Sigmoid colon (tissue), 7 donors: ENCODE measurements around the gene TMEM51. TPM values are rescaled to one million over a fixed set of nuclear protein-coding genes. Genes with fewer than 3 reads are reported as not detected.

ENCODE experiments used
- DNase-seq: peaks from one replicate; pipeline ENCODE4 v3.0.0-alpha.2; 2019
- H3K27ac ChIP-seq, 4 donors: fragments of 200-600 bp; sonication (generic); one replicate each; pipeline ENCODE4 v1.5.1; 2016 to 2019; ENCODE audit warnings: mild to moderate bottlenecking in 1 of 4
- H3K27me3 ChIP-seq, 3 donors: fragments of 200-600 bp; sonication (generic); one replicate each; pipeline ENCODE4 v1.5.1; 2019; ENCODE audit warnings: mild to moderate bottlenecking in 1 of 3
- H3K36me3 ChIP-seq, 4 donors: fragments of 200-600 bp; sonication (generic); one replicate each; pipeline ENCODE4 v1.5.1; 2016 to 2019
- H3K4me1 ChIP-seq, 4 donors: fragments of 200-600 bp; sonication (generic); one replicate each; pipeline ENCODE4 v1.5.1; 2017 to 2019
- H3K4me3 ChIP-seq, 4 donors: fragments of 200-600 bp; sonication (generic); one replicate each; pipeline ENCODE4 v1.5.1; 2017 to 2019; ENCODE audit warnings: mild to moderate bottlenecking in 2 of 4, moderate library complexity in 1 of 4
- H3K9me3 ChIP-seq, 4 donors: fragments of 200-600 bp in 3 of 4; sonication (generic) in 3 of 4; one replicate each; pipeline versions ENCODE4 v1.5.1 to v1.6.1; 2013 to 2019
- CTCF ChIP-seq, 4 experiments: fragments of 450-650 bp in 3 of 4; fragments of 200-600 bp in 1 of 4; IDR thresholded peaks; one replicate each; pipeline ENCODE4 v1.5.1; 2016 to 2019; ENCODE audit warnings: antibody characterized with exemption in 4 of 4, mild to moderate bottlenecking in 3 of 4, moderate library complexity in 2 of 4
- EP300 ChIP-seq, 4 donors: sonication (generic); formaldehyde crosslinking; IDR thresholded peaks; one replicate each; pipeline ENCODE4 v1.6.1; 2017; ENCODE audit warnings: antibody characterized with exemption in 4 of 4
- POLR2A ChIP-seq, 2 donors: fragments of 450-650 bp; IDR thresholded peaks; one replicate each; pipeline ENCODE4 v1.6.1; 2016; ENCODE audit warnings: antibody characterized with exemption in 2 of 2, mild to moderate bottlenecking in 2 of 2, moderate library complexity in 2 of 2
- POLR2AphosphoS5 ChIP-seq, 4 donors: sonication (generic); formaldehyde crosslinking; IDR thresholded peaks; one replicate each; pipeline ENCODE4 v1.6.1; 2017; ENCODE audit warnings: antibody characterized with exemption in 4 of 4
- WGBS, 2 donors: extraction: QIAGEN DNeasy Blood & Tissue Kit; methylation state at CpG; one replicate each; pipeline ENCODE4 v1.1.7; 2013; 5-methylcytosine and 5-hydroxymethylcytosine counted together
- intact Hi-C: fragments of 100-400 bp; cut with DNase I; formaldehyde crosslinking; loops from one replicate; pipeline ENCODE4 v1.15.1; 2023
- polyA plus RNA-seq, 3 donors: library from polyadenylated mRNA; stranded (reverse); fragments of 200-250 nt; gene quantifications; one replicate each; pipeline ENCODE4 v1.2.3, GENCODE V29; 2013
- total RNA-seq, 4 donors: library from RNA; depleted of rRNA; stranded (reverse); fragments of >200 nt; gene quantifications; one replicate each; pipeline ENCODE4 v1.1.0, GENCODE V29; 2016
- donor health status: healthy with polysubstance abuse.
- donor health status: Bipolar disorder and iron deficiency.
- donor health status: healthy.

Gene TMEM51
- total and polyA plus RNA-seq, 7 donors = 8.8 to 20.7 (median 15.3) TPM

- no peaks in the 10 kb centered on the region for H3K9me3 ChIP-seq
- 55 to 80% methylated on average over 4 of the region's 4 CpGs for WGBS, 2 donors
- no peaks in the 10 kb centered on the region for H3K36me3 ChIP-seq
- TF ChIP-seq CTCF (IDR thresholded peaks at IDR 0.05) (no peak), POLR2AphosphoS5 (IDR thresholded peaks at IDR 0.05) (peak in 1 of 4 donors; percentile 8), EP300 (IDR thresholded peaks at IDR 0.05) (no peak), POLR2A (IDR thresholded peaks at IDR 0.05) (no peak)
- H3K4me3 ChIP-seq = no peak overlapping the region
- peaks cover 0 to 21% (median 11%) of the 10 kb centered on the region in 4 donors for H3K4me1 ChIP-seq
- peak; percentile 81 for DNase-seq
- H3K27me3 ChIP-seq = no peaks in the 10 kb centered on the region
- peak overlapping the region in 3 of 4 donors; percentile 44 to 53 (median 49) for H3K27ac ChIP-seq
- intact Hi-C loops = no loop called here
These were observed 7.3 kb upstream of the TMEM51 start for GRCh38 chr1:15146142-15146680.

- H3K27ac ChIP-seq = peak overlapping the region in 3 of 4 donors; percentile 30 to 53 (median 49)
- no peak overlapping the region for H3K4me3 ChIP-seq
- no peaks in the 10 kb centered on the region for H3K9me3 ChIP-seq
- DNase-seq = no peak
- intact Hi-C loops = no loop called here
- H3K4me1 ChIP-seq = peaks cover 0 to 29% (median 13%) of the 10 kb centered on the region in 4 donors
- 72 to 87% methylated on average over 4 of the region's 4 CpGs for WGBS, 2 donors
- H3K36me3 ChIP-seq = no peaks in the 10 kb centered on the region
- no peaks in the 10 kb centered on the region for H3K27me3 ChIP-seq
- TF ChIP-seq EP300 (IDR thresholded peaks at IDR 0.05) (no peak), POLR2A (IDR thresholded peaks at IDR 0.05) (no peak), CTCF (IDR thresholded peaks at IDR 0.05) (no peak), POLR2AphosphoS5 (IDR thresholded peaks at IDR 0.05) (no peak)
These were observed 6.6 kb upstream of the TMEM51 start for GRCh38 chr1:15146971-15147376.

- H3K27ac ChIP-seq = no peak overlapping the region
These were observed 5.5 kb upstream of the TMEM51 start for GRCh38 chr1:15148004-15148403.

GRCh38 chr1:15148475-15148874 lies 5.1 kb upstream of the TMEM51 start:
- Histone ChIP-seq H3K9me3 (no peaks in the 10 kb centered on the region), H3K36me3 (no peaks in the 10 kb centered on the region), H3K27ac (no peak overlapping the region), H3K4me3 (no peak overlapping the region), H3K27me3 (no peaks in the 10 kb centered on the region), H3K4me1 (peaks cover 4 to 31% (median 21%) of the 10 kb centered on the region in 4 donors)
- 90 to 91% methylated on average over 9 of the region's 9 CpGs for WGBS, 2 donors
- no peak for DNase-seq
- TF ChIP-seq POLR2AphosphoS5 (IDR thresholded peaks at IDR 0.05) = no peak
- no peak for TF ChIP-seq EP300 (IDR thresholded peaks at IDR 0.05)
- no peak for TF ChIP-seq POLR2A (IDR thresholded peaks at IDR 0.05)
- no peak for TF ChIP-seq CTCF (IDR thresholded peaks at IDR 0.05)
- intact Hi-C loops = no loop called here

More at GRCh38 chr1:15148004-15148403, 5.5 kb upstream of the TMEM51 start:
- H3K9me3 ChIP-seq = no peaks in the 10 kb centered on the region
- TF ChIP-seq CTCF (IDR thresholded peaks at IDR 0.05) = no peak
- TF ChIP-seq EP300 (IDR thresholded peaks at IDR 0.05) = no peak
- no peak for TF ChIP-seq POLR2A (IDR thresholded peaks at IDR 0.05)
- no peak for TF ChIP-seq POLR2AphosphoS5 (IDR thresholded peaks at IDR 0.05)
- intact Hi-C loops = no loop called here
- H3K4me3 ChIP-seq = no peak overlapping the region
- DNase-seq = no peak
- 83 to 90% methylated on average over 6 of the region's 6 CpGs for WGBS, 2 donors
- H3K27me3 ChIP-seq = no peaks in the 10 kb centered on the region
- peaks cover 4 to 31% (median 19%) of the 10 kb centered on the region in 4 donors for H3K4me1 ChIP-seq
- H3K36me3 ChIP-seq = no peaks in the 10 kb centered on the region

- no peak for DNase-seq
- intact Hi-C loops = no loop called here
- no peak for TF ChIP-seq CTCF (IDR thresholded peaks at IDR 0.05)
- TF ChIP-seq POLR2A (IDR thresholded peaks at IDR 0.05) = no peak
- TF ChIP-seq EP300 (IDR thresholded peaks at IDR 0.05) = no peak
- no peak for TF ChIP-seq POLR2AphosphoS5 (IDR thresholded peaks at IDR 0.05)
- H3K9me3 ChIP-seq = no peaks in the 10 kb centered on the region
- H3K4me3 ChIP-seq = no peak overlapping the region
- no peaks in the 10 kb centered on the region for H3K36me3 ChIP-seq
- 0% methylated on average over 1 of the region's 1 CpG for WGBS, 2 donors
- H3K27ac ChIP-seq = no peak overlapping the region
- no peaks in the 10 kb centered on the region for H3K27me3 ChIP-seq
- peaks cover 4 to 31% (median 21%) of the 10 kb centered on the region in 4 donors for H3K4me1 ChIP-seq
These were observed 4.6 kb upstream of the TMEM51 start for GRCh38 chr1:15148941-15149340.
